DND-41 (cell line): ENCODE data around the gene TBC1D8.

Experiments
- ATAC-seq: fragments of 200-7000 bp; cut with Tn5 transposase; 3 replicates; pipeline ENCODE4 v1.9.1; 2021; ENCODE audit warnings: low read depth; ENCODE audit not compliant: insufficient read depth
- DNase-seq: peaks from one replicate; pipeline ENCODE4 v3.0.0-alpha.2; 2020
- H2AFZ ChIP-seq: 2 replicates; pipeline ENCODE4 v1.6.0; 2012; ENCODE audit warnings: low read depth, low read length
- H3K27ac ChIP-seq: 2 replicates; pipeline ENCODE4 v1.5.1; 2012; ENCODE audit warnings: low read length, inconsistent platforms
- H3K27me3 ChIP-seq: fragments of 200-600 bp; sonication (generic); 2 replicates; pipeline ENCODE4 v1.6.0; 2012; ENCODE audit warnings: low read length, mild to moderate bottlenecking, inconsistent platforms; ENCODE audit not compliant: insufficient read depth, poor library complexity
- H3K36me3 ChIP-seq: 2 replicates; pipeline ENCODE4 v1.5.1; 2012; ENCODE audit warnings: low read length, inconsistent platforms; ENCODE audit not compliant: insufficient read depth
- H3K4me1 ChIP-seq: 2 replicates; pipeline ENCODE4 v1.5.1; 2012; ENCODE audit warnings: mild to moderate bottlenecking, low read length; ENCODE audit not compliant: insufficient read depth
- H3K4me2 ChIP-seq: 2 replicates; pipeline ENCODE4 v1.6.0; 2012; ENCODE audit warnings: mild to moderate bottlenecking, moderate library complexity, low read length, inconsistent platforms; ENCODE audit not compliant: insufficient read depth
- H3K4me3 ChIP-seq, 2 experiments: fragments of 200-600 bp in 1 of 2; shearing (Covaris generic) in 1 of 2; 2 replicates each; pipeline ENCODE4 v1.5.1; 2012 to 2016; ENCODE audit warnings: inconsistent platforms in 2 of 2, low read length in 2 of 2, mild to moderate bottlenecking in 2 of 2, low read depth in 1 of 2, moderate library complexity in 1 of 2
- H3K79me2 ChIP-seq: 2 replicates; pipeline ENCODE4 v1.6.0; 2012; ENCODE audit warnings: low read length, inconsistent platforms; ENCODE audit not compliant: insufficient read depth
- H3K9ac ChIP-seq: 2 replicates; pipeline ENCODE4 v1.6.0; 2012; ENCODE audit warnings: low read depth, mild to moderate bottlenecking, inconsistent platforms, low read length, moderate library complexity
- H3K9me3 ChIP-seq: 2 replicates; pipeline ENCODE4 v1.5.1; 2012; ENCODE audit warnings: low read length, moderate library complexity, mild to moderate bottlenecking, inconsistent platforms; ENCODE audit not compliant: insufficient read depth, severe bottlenecking
- H4K20me1 ChIP-seq: 2 replicates; pipeline ENCODE4 v1.6.0; 2012; ENCODE audit warnings: low read length; ENCODE audit not compliant: insufficient read depth
- CTCF ChIP-seq: IDR thresholded peaks from 2 replicates; pipeline ENCODE4 v1.5.1; 2012; ENCODE audit warnings: borderline replicate concordance, low read length, moderate library complexity, mild to moderate bottlenecking; ENCODE audit not compliant: poor library complexity, severe bottlenecking; ENCODE audit errors: extremely low read depth
- EZH2 ChIP-seq: IDR thresholded peaks from 3 replicates; pipeline ENCODE4 v1.6.1; 2012; ENCODE audit warnings: borderline replicate concordance, low read depth, mild to moderate bottlenecking, moderate library complexity, low read length, inconsistent platforms; ENCODE audit not compliant: severe bottlenecking

Gene TBC1D8

GRCh38 chr2:101040761-101041160, 110.4 kb downstream of the TBC1D8 start:
- no peaks in the 10 kb centered on the region for H4K20me1 ChIP-seq
- no peaks in the 10 kb centered on the region for H3K4me1 ChIP-seq
- no peak overlapping the region for H3K27ac ChIP-seq
- H3K9ac ChIP-seq, result no peak overlapping the region
- H3K27me3 ChIP-seq, result no peaks in the 10 kb centered on the region
- ATAC-seq (no peak), DNase-seq (no peak)
- H2AFZ ChIP-seq, result no peak overlapping the region
- no peak overlapping the region for H3K4me2 ChIP-seq
- H3K36me3 ChIP-seq, result peaks cover 19% of the 10 kb centered on the region
- TF ChIP-seq EZH2 (no peak), CTCF (no peak)
- no peak overlapping the region for H3K4me3 ChIP-seq
- no peaks in the 10 kb centered on the region for H3K79me2 ChIP-seq
- no peaks in the 10 kb centered on the region for H3K9me3 ChIP-seq

GRCh38 chr2:101040072-101040471, 111.1 kb downstream of the TBC1D8 start:
- Histone ChIP-seq H3K9me3 (no peaks in the 10 kb centered on the region), H2AFZ (no peak overlapping the region), H3K27ac (no peak overlapping the region), H3K9ac (no peak overlapping the region), H3K4me1 (no peaks in the 10 kb centered on the region), H4K20me1 (no peaks in the 10 kb centered on the region), H3K36me3 (peaks cover 24% of the 10 kb centered on the region), H3K4me2 (no peak overlapping the region), H3K27me3 (no peaks in the 10 kb centered on the region), H3K4me3 (no peak overlapping the region), H3K79me2 (no peaks in the 10 kb centered on the region)
- TF ChIP-seq EZH2 (no peak), CTCF (no peak)
- ATAC-seq (no peak), DNase-seq (no peak)

- H3K9ac ChIP-seq, result no peak overlapping the region
- peak overlapping the region; percentile 55; the same call in 1 of the 2 replicates for H3K27ac ChIP-seq
- no peaks in the 10 kb centered on the region for H3K4me1 ChIP-seq
- DNase-seq (peak; percentile 31), ATAC-seq (peak; percentile 42; the same call in 1 of the 3 replicates)
- H3K79me2 ChIP-seq, result no peaks in the 10 kb centered on the region
- H3K4me2 ChIP-seq, result no peak overlapping the region
- H3K4me3 ChIP-seq, result no peak overlapping the region
- TF ChIP-seq EZH2, result no peak
- TF ChIP-seq CTCF, result peak; percentile 64
- no peaks in the 10 kb centered on the region for H3K27me3 ChIP-seq
- H4K20me1 ChIP-seq, result no peaks in the 10 kb centered on the region; the same call in 1 of the 2 replicates
- no peak overlapping the region for H2AFZ ChIP-seq
- H3K9me3 ChIP-seq, result no peaks in the 10 kb centered on the region
- peaks cover 34% of the 10 kb centered on the region for H3K36me3 ChIP-seq
These were observed 112.5 kb downstream of the TBC1D8 start for GRCh38 chr2:101038455-101039255.
